ENCODE results near the gene RNF157.

Gene RNF157

GRCh38 chr17:76092526-76093413 lies 147.5 kb downstream of the RNF157 start:
- no peak for TF ChIP-seq ZFX (IDR thresholded peaks at IDR 0.05)
- TF ChIP-seq, protein P1, sequence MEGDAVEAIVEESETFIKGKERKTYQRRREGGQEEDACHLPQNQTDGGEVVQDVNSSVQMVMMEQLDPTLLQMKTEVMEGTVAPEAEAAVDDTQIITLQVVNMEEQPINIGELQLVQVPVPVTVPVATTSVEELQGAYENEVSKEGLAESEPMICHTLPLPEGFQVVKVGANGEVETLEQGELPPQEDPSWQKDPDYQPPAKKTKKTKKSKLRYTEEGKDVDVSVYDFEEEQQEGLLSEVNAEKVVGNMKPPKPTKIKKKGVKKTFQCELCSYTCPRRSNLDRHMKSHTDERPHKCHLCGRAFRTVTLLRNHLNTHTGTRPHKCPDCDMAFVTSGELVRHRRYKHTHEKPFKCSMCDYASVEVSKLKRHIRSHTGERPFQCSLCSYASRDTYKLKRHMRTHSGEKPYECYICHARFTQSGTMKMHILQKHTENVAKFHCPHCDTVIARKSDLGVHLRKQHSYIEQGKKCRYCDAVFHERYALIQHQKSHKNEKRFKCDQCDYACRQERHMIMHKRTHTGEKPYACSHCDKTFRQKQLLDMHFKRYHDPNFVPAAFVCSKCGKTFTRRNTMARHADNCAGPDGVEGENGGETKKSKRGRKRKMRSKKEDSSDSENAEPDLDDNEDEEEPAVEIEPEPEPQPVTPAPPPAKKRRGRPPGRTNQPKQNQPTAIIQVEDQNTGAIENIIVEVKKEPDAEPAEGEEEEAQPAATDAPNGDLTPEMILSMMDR (conservative IDR thresholded peaks at IDR 0.05) = no peak
- H3K27ac ChIP-seq = no peak overlapping the region
